Heart right ventricle (tissue), 16 donors: ENCODE results near the gene SPNS2. TPM values are rescaled to one million over a fixed set of nuclear protein-coding genes. Genes with fewer than 3 reads are reported as not detected.

Source experiments
- ATAC-seq, 8 donors: fragments of 200-7000 bp; cut with Tn5 transposase; one replicate each; pipeline ENCODE4 v1.9.1; 2020; ENCODE audit warnings: mild to moderate bottlenecking in 8 of 8, moderate library complexity in 8 of 8, moderate number of reproducible peaks in 1 of 8
- DNase-seq, 2 donors: peaks; one replicate each; pipeline ENCODE4 v3.0.0-alpha.2; 2020
- H3K27ac ChIP-seq, 10 donors: fragments of 200-600 bp; sonication (generic) in 2 of 10; one replicate each; pipeline versions ENCODE4 v1.5.0 to v1.8.0; 2020 to 2022; ENCODE audit warnings: mild to moderate bottlenecking in 3 of 10
- H3K27me3 ChIP-seq, 7 donors: fragments of 200-600 bp; one replicate each; pipeline ENCODE4 v1.8.0; 2021 to 2022; ENCODE audit warnings: mild to moderate bottlenecking in 2 of 7
- H3K36me3 ChIP-seq, 9 donors: fragments of 200-600 bp; sonication (generic) in 1 of 9; one replicate each; pipeline versions ENCODE4 v1.5.0 to v1.8.0; 2020 to 2022; ENCODE audit warnings: mild to moderate bottlenecking in 2 of 9
- H3K4me1 ChIP-seq, 9 donors: fragments of 200-600 bp; sonication (generic) in 1 of 9; one replicate each; pipeline versions ENCODE4 v1.5.0 to v1.8.0; 2020 to 2022; ENCODE audit warnings: mild to moderate bottlenecking in 4 of 9
- H3K4me3 ChIP-seq, 10 donors: fragments of 200-600 bp; sonication (generic) in 2 of 10; one replicate each; pipeline versions ENCODE4 v1.5.0 to v1.8.0; 2020 to 2022; ENCODE audit warnings: mild to moderate bottlenecking in 7 of 10, moderate library complexity in 2 of 10
- H3K9me3 ChIP-seq, 11 donors: fragments of 200-600 bp in 10 of 11; sonication (generic) in 2 of 11; one replicate each; pipeline versions ENCODE4 v1.5.0 to v1.8.0; 2013 to 2022; ENCODE audit warnings: mild to moderate bottlenecking in 2 of 11, control low read depth in 1 of 11, moderate library complexity in 1 of 11
- CTCF ChIP-seq, 9 donors: fragments of 200-600 bp; sonication (generic) in 2 of 9; IDR thresholded peaks; one replicate each; pipeline versions ENCODE4 v1.5.0 to v1.8.0; 2021 to 2022; ENCODE audit warnings: antibody characterized with exemption in 9 of 9, mild to moderate bottlenecking in 5 of 9, moderate library complexity in 1 of 9
- WGBS, 2 donors: extraction: QIAGEN DNeasy Blood & Tissue Kit; methylation state at CpG; one replicate each; pipeline ENCODE4 v1.1.7; 2013; ENCODE audit warnings: inconsistent platforms in 1 of 2; 5-methylcytosine and 5-hydroxymethylcytosine counted together
- intact Hi-C, 10 donors: fragments of 100-400 bp; cut with DNase I; formaldehyde crosslinking; loops; one replicate each; pipeline versions ENCODE4 v1.11.1 to v1.14.2; 2022
- polyA plus RNA-seq, 2 donors: library from polyadenylated mRNA; stranded (reverse); fragments of 200-250 nt; gene quantifications; one replicate each; pipeline ENCODE4 v1.2.3, GENCODE V29; 2013
- total RNA-seq, 10 donors: library from RNA; stranded (reverse); fragmentation: NEBNext Ultra II Directional in 3 of 10; extraction: Animal tissue kit (Norgen Biotek cat#: 25700) in 3 of 10; gene quantifications; one replicate each; pipeline versions ENCODE4 v1.2.1 to v1.2.4, GENCODE V29; 2021 to 2023
- donor health status: Arrhythmogenic right ventricular cardiomyopathy.
- donor health status: ischemic (EF 13 %, LVEDD 7.1; RV severe dilation, severe dysfunction).
- donor health status: healthy with polysubstance abuse.
- donor health status: DM: no; HTN: yes; CAD: no.
- donor health status: DM: no; HTN: no; CAD: no.
- donor health status: ischemic (EF 25% LVEDD 6.9; RV normal size, moderate dysfunction).
- donor health status: ischemic (EF 25% LVEDD 5.7; RV mildly dilated, moderate dysfunction).
- donor health status: healthy.
- donor health status: DM: yes; HTN: yes; CAD: no.
- donor health status: Ischemic cardiomyopathy.
- donor health status: ischemic (EF 35%, LVEDD 5.7; RV mildly dilated, moderate dysfunction).
- donor health status: nonischemic (EF 11% LVEDD 7.7; RV severe dilation, severe dysfunction).
- donor health status: DM: yes; HTN: yes; CAD: no.
- donor health status: PGD.
- donor health status: ischemic (EF 29% LVEDD 5.4; RV normal size, mild dysfunction).
- donor health status: nonischemic (EF 23%, LVEDD 6.1; RV moderate dilation, normal function).

Gene SPNS2
- total and polyA plus RNA-seq, 12 donors: 4.5 to 27.7 (median 9.8) TPM

- Histone ChIP-seq H3K27ac (peak overlapping the region in 3 of 10 donors; percentile 32 to 65 (median 35)), H3K4me1 (peaks cover 3 to 34% (median 22%) of the 10 kb centered on the region in 9 donors), H3K9me3 (no peaks in the 10 kb centered on the region), H3K36me3 (no peaks in the 10 kb centered on the region), H3K4me3 (no peak overlapping the region), H3K27me3 (no peaks in the 10 kb centered on the region)
- intact Hi-C loops: loop anchor here in 1 of 10 donors (10.0 kb wide), 1 partner anchor 56 kb away; no protein-coding TSS in a partner anchor
- WGBS, 2 donors: 38 to 47% methylated on average over 14 of the region's 14 CpGs
- no peak for TF ChIP-seq CTCF (IDR thresholded peaks at IDR 0.05)
- DNase-seq (no peak), ATAC-seq (peak in 7 of 8 donors; percentile 14 to 58 (median 41))
These were observed 17.5 kb upstream of the SPNS2 start for GRCh38 chr17:4480929-4481898.

- intact Hi-C loops: loop anchor here in 1 of 10 donors (10.0 kb wide), 1 partner anchor 58 kb away; no protein-coding TSS in a partner anchor
- Histone ChIP-seq H3K36me3 (no peaks in the 10 kb centered on the region), H3K4me3 (no peak overlapping the region), H3K27me3 (no peaks in the 10 kb centered on the region), H3K9me3 (no peaks in the 10 kb centered on the region), H3K27ac (no peak overlapping the region), H3K4me1 (peaks cover 0 to 38% (median 23%) of the 10 kb centered on the region in 9 donors)
- no peak for DNase-seq
- WGBS, 2 donors: 89 to 90% methylated on average over 16 of the region's 16 CpGs
- no peak for ATAC-seq
- TF ChIP-seq CTCF (IDR thresholded peaks at IDR 0.05): no peak
These were observed 16.2 kb upstream of the SPNS2 start for GRCh38 chr17:4482338-4483011.

GRCh38 chr17:4483012-4483840 is 15.5 kb upstream of the SPNS2 start:
- TF ChIP-seq CTCF (IDR thresholded peaks at IDR 0.05): no peak
- peaks cover 0 to 43% (median 30%) of the 10 kb centered on the region in 9 donors for H3K4me1 ChIP-seq
- 81 to 84% methylated on average over 13 of the region's 13 CpGs for WGBS, 2 donors
- no peaks in the 10 kb centered on the region for H3K36me3 ChIP-seq
- peak in 1 of 2 donors; percentile 5 for DNase-seq
- no peaks in the 10 kb centered on the region for H3K9me3 ChIP-seq
- no peak overlapping the region for H3K27ac ChIP-seq
- peak in 2 of 8 donors; percentile 34 to 40 for ATAC-seq
- H3K27me3 ChIP-seq: no peaks in the 10 kb centered on the region
- no peak overlapping the region for H3K4me3 ChIP-seq
- intact Hi-C loops: loop anchor here in 1 of 10 donors (10.0 kb wide), 1 partner anchor 58 kb away; no protein-coding TSS in a partner anchor
